H1 (cell line): ENCODE data around the gene ERAS. TPM values are rescaled to one million over a fixed set of nuclear protein-coding genes. Genes with fewer than 3 reads are reported as not detected.

Experiments used
- CTCF ChIA-PET: fragments of 300-600 bp; sonication (Branson Sonifier 250); formaldehyde crosslinking; loops from one replicate; lab custom pipeline; 2021; ENCODE audit not compliant: partially characterized antibody; lab: Charles Lee
- POLR2A ChIA-PET: fragments of 300-600 bp; sonication (Branson Sonifier 250); formaldehyde crosslinking; loops from one replicate; lab custom pipeline; 2021; ENCODE audit warnings: inconsistent platforms; ENCODE audit not compliant: partially characterized antibody; lab: Charles Lee
- DNase-seq, 2 experiments: peaks; one replicate each; pipeline versions ENCODE4 v3.0.0 to v3.0.0-alpha.2; 2010 to 2022; ENCODE audit warnings: low spot score in 2 of 2, low read depth in 1 of 2, mixed read lengths in 1 of 2
- FAIRE-seq: peaks from 2 replicates; lab custom pipeline; 2011; peaks lifted over from hg19 to GRCh38; lab: Jason Lieb, UNC
- H2AFZ ChIP-seq: 2 replicates; pipeline ENCODE4 v1.8.1; 2012; ENCODE audit warnings: low read length, inconsistent platforms
- H2AK5ac ChIP-seq: 2 replicates; pipeline ENCODE4 v1.6.1; 2013; ENCODE audit warnings: low read depth, low read length
- H2BK120ac ChIP-seq: replicated peaks from 2 replicates; pipeline ENCODE3; 2013; ENCODE audit warnings: low read depth, low read length, inconsistent platforms
- H2BK12ac ChIP-seq: 2 replicates; pipeline ENCODE4 v1.6.1; 2013; ENCODE audit warnings: low read depth, low read length
- H2BK15ac ChIP-seq: 2 replicates; pipeline ENCODE4 v1.6.1; 2013; ENCODE audit warnings: low read length
- H2BK20ac ChIP-seq: 2 replicates; pipeline ENCODE4 v1.6.1; 2013; ENCODE audit warnings: low read length
- H2BK5ac ChIP-seq: 2 replicates; pipeline ENCODE4 v1.6.1; 2013; ENCODE audit warnings: low read depth, low read length
- H3K14ac ChIP-seq: 2 replicates; pipeline ENCODE4 v1.6.1; 2013; ENCODE audit warnings: inconsistent platforms; ENCODE audit not compliant: insufficient read length
- H3K18ac ChIP-seq: 2 replicates; pipeline ENCODE4 v1.6.1; 2013; ENCODE audit warnings: low read length; ENCODE audit errors: extremely low read depth
- H3K23ac ChIP-seq: 2 replicates; pipeline ENCODE4 v1.6.1; 2013; ENCODE audit warnings: inconsistent platforms; ENCODE audit not compliant: insufficient read length
- H3K23me2 ChIP-seq: 2 replicates; pipeline ENCODE4 v1.6.1; 2013; ENCODE audit warnings: low read depth, low read length
- H3K27ac ChIP-seq: 2 replicates; pipeline ENCODE4 v1.6.1; 2011; ENCODE audit warnings: low read depth, low read length, inconsistent platforms
- H3K27me3 ChIP-seq, 4 experiments: replicated peaks in 1 of 4; 1 replicate in 1 of 4; 2 replicates in 3 of 4; pipeline versions ENCODE4 v1.6.1 to v1.8.1; 2011 to 2013; ENCODE audit warnings: low read length in 3 of 4, mild to moderate bottlenecking in 3 of 4, inconsistent platforms in 2 of 4, mixed read lengths in 2 of 4, moderate library complexity in 1 of 4; ENCODE audit not compliant: control insufficient read depth in 3 of 4, insufficient read depth in 3 of 4; ENCODE audit errors: extremely low read depth in 1 of 4
- H3K36me3 ChIP-seq, 4 experiments: 2 replicates each; pipeline versions ENCODE4 v1.6.1 to v1.8.1; 2011 to 2013; ENCODE audit warnings: mild to moderate bottlenecking in 4 of 4, low read length in 3 of 4, moderate library complexity in 2 of 4, control low read depth in 1 of 4, inconsistent platforms in 1 of 4; ENCODE audit not compliant: insufficient read depth in 4 of 4, control insufficient read depth in 2 of 4
- H3K4ac ChIP-seq: replicated peaks from 2 replicates; pipeline ENCODE3; 2013; ENCODE audit warnings: low read length, low read depth, mixed read lengths, inconsistent platforms; ENCODE audit not compliant: insufficient read length
- H3K4me1 ChIP-seq, 4 experiments: replicated peaks in 1 of 4; 1 replicate in 1 of 4; 2 replicates in 3 of 4; pipeline versions ENCODE4 v1.6.1 to v1.8.1; 2011 to 2013; ENCODE audit warnings: low read length in 3 of 4, inconsistent platforms in 2 of 4, mixed read lengths in 1 of 4; ENCODE audit not compliant: insufficient read depth in 4 of 4, control insufficient read depth in 3 of 4
- H3K4me2 ChIP-seq, 2 experiments: 2 replicates each; pipeline versions ENCODE4 v1.6.1 to v1.8.1; 2011 to 2013; ENCODE audit warnings: low read depth in 2 of 2, low read length in 2 of 2, control low read depth in 1 of 2, inconsistent platforms in 1 of 2, mild to moderate bottlenecking in 1 of 2; ENCODE audit not compliant: insufficient read depth in 1 of 2
- H3K4me3 ChIP-seq, 4 experiments: fragments of 200-600, 300-600 bp in 1 of 4; sonication (generic), shearing (Covaris generic), sonication (Bioruptor Twin) in 1 of 4; 2 replicates each; pipeline versions ENCODE4 v1.5.1 to v1.8.1; 2011 to 2016; ENCODE audit warnings: low read length in 4 of 4, low read depth in 3 of 4, control low read depth in 2 of 4, inconsistent platforms in 2 of 4, mild to moderate bottlenecking in 2 of 4, mixed read lengths in 1 of 4, moderate library complexity in 1 of 4; ENCODE audit not compliant: insufficient read depth in 2 of 4; ENCODE audit errors: extremely low read depth in 1 of 4
- H3K56ac ChIP-seq: replicated peaks from 2 replicates; pipeline ENCODE3; 2013; ENCODE audit warnings: low read depth, mild to moderate bottlenecking, mixed read lengths, low read length, inconsistent platforms; ENCODE audit not compliant: insufficient read length
- H3K79me1 ChIP-seq: 2 replicates; pipeline ENCODE4 v1.6.1; 2013; ENCODE audit warnings: low read depth, low read length, control low read depth
- H3K79me2 ChIP-seq, 2 experiments: 2 replicates each; pipeline versions ENCODE4 v1.6.1 to v1.8.1; 2012 to 2013; ENCODE audit warnings: low read length in 2 of 2, mild to moderate bottlenecking in 2 of 2, inconsistent platforms in 1 of 2; ENCODE audit not compliant: insufficient read depth in 2 of 2, control insufficient read depth in 1 of 2
- H3K9ac ChIP-seq, 4 experiments: replicated peaks in 1 of 4; 1 replicate in 1 of 4; 2 replicates in 3 of 4; pipeline versions ENCODE4 v1.6.1 to v1.8.1; 2011 to 2013; ENCODE audit warnings: low read depth in 3 of 4, low read length in 3 of 4, control low read depth in 2 of 4, mild to moderate bottlenecking in 2 of 4, moderate library complexity in 2 of 4, inconsistent platforms in 1 of 4; ENCODE audit errors: extremely low read depth in 1 of 4
- H3K9me3 ChIP-seq, 2 experiments: 2 replicates each; pipeline versions ENCODE4 v1.6.1 to v1.8.1; 2012 to 2013; ENCODE audit warnings: mild to moderate bottlenecking in 2 of 2, moderate library complexity in 2 of 2, control low read depth in 1 of 2, inconsistent platforms in 1 of 2, low read depth in 1 of 2, low read length in 1 of 2, mixed read lengths in 1 of 2; ENCODE audit not compliant: insufficient read depth in 2 of 2
- H4K20me1 ChIP-seq, 2 experiments: replicated peaks in 1 of 2; 2 replicates each; pipeline versions ENCODE3 to v1.8.1; 2011 to 2013; ENCODE audit warnings: inconsistent platforms in 2 of 2, low read length in 2 of 2, mild to moderate bottlenecking in 1 of 2; ENCODE audit not compliant: insufficient read depth in 2 of 2, control insufficient read depth in 1 of 2
- H4K5ac ChIP-seq: 2 replicates; pipeline ENCODE4 v1.6.1; 2013; ENCODE audit warnings: low read length, low read depth, mixed read lengths, inconsistent platforms; ENCODE audit not compliant: insufficient read length
- H4K8ac ChIP-seq: 2 replicates; pipeline ENCODE4 v1.8.0; 2013; ENCODE audit warnings: mild to moderate bottlenecking, moderate library complexity, low read length, inconsistent platforms; ENCODE audit not compliant: insufficient read depth; ENCODE audit errors: extremely low read depth
- H4K91ac ChIP-seq: replicated peaks from 2 replicates; pipeline ENCODE3; 2013; ENCODE audit warnings: low read length, mixed read lengths, inconsistent platforms; ENCODE audit not compliant: insufficient read length
- CHD1 ChIP-seq: IDR thresholded peaks from 2 replicates; pipeline ENCODE4 v1.6.1; 2012; ENCODE audit warnings: low read depth, low read length, improper control_type of control experiment
- RAD21 ChIP-seq, 2 experiments: IDR thresholded peaks in 1 of 2; conservative IDR thresholded peaks in 1 of 2; 2 replicates each; pipeline ENCODE4 v1.6.1; 2011; ENCODE audit warnings: low read depth in 2 of 2, low read length in 2 of 2, improper control_type of control experiment in 1 of 2, inconsistent platforms in 1 of 2, mild to moderate bottlenecking in 1 of 2, moderate library complexity in 1 of 2
- SAP30 ChIP-seq: fragments of 300-600 bp; sonication (generic); IDR thresholded peaks from 2 replicates; pipeline ENCODE4 v1.7.1; 2012; ENCODE audit warnings: low read length, moderate library complexity, mild to moderate bottlenecking, inconsistent platforms; ENCODE audit not compliant: insufficient read depth, insufficient replicate concordance
- WGBS, 2 experiments: shearing (Covaris generic) in 1 of 2; methylation state at CpG; one replicate each; pipeline versions ENCODE4 v1.1.6 to v1.1.7; 2013 to 2015; ENCODE audit warnings: low lambda C conversion rate in 2 of 2, mixed read lengths in 2 of 2, inconsistent platforms in 1 of 2, low coverage in 1 of 2, missing lambda C conversion rate in 1 of 2; ENCODE audit not compliant: insufficient replicate concordance in 2 of 2, insufficient coverage in 1 of 2, insufficient read length in 1 of 2; ENCODE audit errors: extremely low coverage in 1 of 2, missing lambda C conversion rate in 1 of 2; 5-methylcytosine and 5-hydroxymethylcytosine counted together
- polyA plus RNA-seq, 7 experiments: library from polyadenylated mRNA; depleted of rRNA in 3 of 7; stranded (reverse) in 5 of 7; unstranded in 2 of 7; fragments of >200 nt in 5 of 7; fragments of 200-250 nt in 2 of 7; gene quantifications; 1 replicate in 5 of 7; 2 replicates in 1 of 7; 4 replicates in 1 of 7; pipeline versions ENCODE4 v1.2.1 to v1.2.3, GENCODE V29; 2011 to 2013; ENCODE audit warnings: missing spikeins in 2 of 7, mixed read lengths in 2 of 7
- total RNA-seq: library from RNA; stranded (reverse); fragmentation: NEBNext Ultra II Directional; extraction: Animal tissue kit (Norgen Biotek cat#: 25700); gene quantifications from 2 replicates; pipeline ENCODE4 v1.2.1, GENCODE V29; 2021
- TF ChIP-seq, protein P1 (sequence below), 3 experiments: IDR thresholded peaks; 1 replicate in 2 of 3; 2 replicates in 1 of 3; pipeline versions ENCODE4 v1.5.1 to v1.6.1; 2011; ENCODE audit warnings: low read length in 3 of 3, mild to moderate bottlenecking in 3 of 3, inconsistent platforms in 2 of 3, low read depth in 1 of 3, moderate library complexity in 1 of 3; ENCODE audit not compliant: insufficient read depth in 1 of 3; ENCODE audit errors: control extremely low read depth in 1 of 3

The ERAS gene
- total and polyA plus RNA-seq, 2 of the 8 experiments (the other 6 are each of a cell fraction or from before 2014, with no cell fraction given): 0.70 TPM; not detected in 1

DNA sequence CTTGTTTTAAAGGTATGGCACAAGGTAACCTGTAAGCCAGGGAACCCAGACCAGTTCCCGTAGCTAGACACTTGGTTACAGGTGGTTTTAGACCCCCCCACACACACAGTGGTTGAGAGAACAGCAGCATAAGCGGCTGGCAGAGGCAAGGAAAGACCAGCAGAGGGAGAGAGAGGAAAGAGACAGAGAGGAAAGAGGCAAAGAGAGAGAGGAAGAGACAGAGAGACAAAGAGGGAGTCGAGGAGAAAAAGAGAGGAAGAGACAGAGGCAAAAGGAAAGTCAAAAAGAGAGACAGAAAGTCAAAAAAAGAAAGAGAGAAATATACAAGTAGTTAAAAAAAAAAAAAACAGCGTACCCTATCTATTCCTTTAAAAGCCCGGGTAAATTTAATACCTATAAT lies 28.6 kb downstream of the ERAS start:
- POLR2A ChIA-PET: no interaction called here

More for the DNA sequence above, 28.6 kb downstream of the ERAS start:
- no peaks in the 10 kb centered on the region for H4K20me1 ChIP-seq
- no peak overlapping the region for H3K4me3 ChIP-seq
- H2AFZ ChIP-seq: no peak overlapping the region
- H3K79me2 ChIP-seq: no peaks in the 10 kb centered on the region
- H2BK120ac ChIP-seq: no peak overlapping the region
- no peak overlapping the region for H3K23ac ChIP-seq
- H2BK5ac ChIP-seq: no peak overlapping the region
- H3K27ac ChIP-seq: no peak overlapping the region
- no peak overlapping the region for H3K14ac ChIP-seq
- H3K23me2 ChIP-seq: no peaks in the 10 kb centered on the region
- TF ChIP-seq CHD1: no peak
- TF ChIP-seq RAD21 (IDR thresholded peaks at IDR 0.05 in 1 of 2, conservative IDR thresholded peaks at IDR 0.05 in 1 of 2; ENCODE audit: low read depth in 2 of 2, low read length in 2 of 2): peak; percentile 34 to 52
- no peak for TF ChIP-seq SAP30
- TF ChIP-seq, protein P1, sequence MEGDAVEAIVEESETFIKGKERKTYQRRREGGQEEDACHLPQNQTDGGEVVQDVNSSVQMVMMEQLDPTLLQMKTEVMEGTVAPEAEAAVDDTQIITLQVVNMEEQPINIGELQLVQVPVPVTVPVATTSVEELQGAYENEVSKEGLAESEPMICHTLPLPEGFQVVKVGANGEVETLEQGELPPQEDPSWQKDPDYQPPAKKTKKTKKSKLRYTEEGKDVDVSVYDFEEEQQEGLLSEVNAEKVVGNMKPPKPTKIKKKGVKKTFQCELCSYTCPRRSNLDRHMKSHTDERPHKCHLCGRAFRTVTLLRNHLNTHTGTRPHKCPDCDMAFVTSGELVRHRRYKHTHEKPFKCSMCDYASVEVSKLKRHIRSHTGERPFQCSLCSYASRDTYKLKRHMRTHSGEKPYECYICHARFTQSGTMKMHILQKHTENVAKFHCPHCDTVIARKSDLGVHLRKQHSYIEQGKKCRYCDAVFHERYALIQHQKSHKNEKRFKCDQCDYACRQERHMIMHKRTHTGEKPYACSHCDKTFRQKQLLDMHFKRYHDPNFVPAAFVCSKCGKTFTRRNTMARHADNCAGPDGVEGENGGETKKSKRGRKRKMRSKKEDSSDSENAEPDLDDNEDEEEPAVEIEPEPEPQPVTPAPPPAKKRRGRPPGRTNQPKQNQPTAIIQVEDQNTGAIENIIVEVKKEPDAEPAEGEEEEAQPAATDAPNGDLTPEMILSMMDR (IDR thresholded peaks at IDR 0.05; ENCODE audit: control extremely low read depth in 1 of 3, insufficient read depth in 1 of 3, low read depth in 1 of 3, low read length in 3 of 3): peak in 2 of 3 experiments; percentile 28 to 38; a peak in 3 of 4 replicates
- TF ChIP-seq, all 59 proteins: peak for 2
- Histone ChIP-seq H3K4ac (no peak overlapping the region), H3K27me3 (no peaks in the 10 kb centered on the region), H3K9me3 (no peaks in the 10 kb centered on the region), H4K5ac (no peak overlapping the region), H3K56ac (no peak overlapping the region), H3K36me3 (no peaks in the 10 kb centered on the region), H3K9ac (no peak overlapping the region), H3K4me2 (no peak overlapping the region), H3K18ac (no peak overlapping the region), H2BK20ac (no peak overlapping the region), H2BK12ac (no peak overlapping the region), H2AK5ac (no peak overlapping the region), H4K8ac (no peak overlapping the region), H3K79me1 (no peaks in the 10 kb centered on the region), H2BK15ac (no peak overlapping the region), H3K4me1 (no peaks in the 10 kb centered on the region), H4K91ac (no peak overlapping the region)
- DNase-seq (no peak), FAIRE-seq (peak; percentile 42)
- CTCF ChIA-PET: interaction anchor here (0.6 kb wide), 1 partner anchor 29 kb away, joined by 3 read pairs; no protein-coding TSS in a partner anchor
- 78% methylated on average over 5 of the region's 5 CpGs; no CpG with 5 or more reads in 1 of the 2 experiments for WGBS, 2 experiments
